Prostate gland (tissue), 2 donors: Measurements from ENCODE around the gene AKNA.

Experiments
- CTCF ChIP-seq, 4 experiments: fragments of 200-600 bp in 2 of 4; fragments of 450-650 bp in 2 of 4; sonication (generic) in 2 of 4; IDR thresholded peaks; 1 replicate in 3 of 4; 2 replicates in 1 of 4; pipeline ENCODE4 v1.5.1; 2016 to 2019; ENCODE audit warnings: antibody characterized with exemption in 4 of 4, mild to moderate bottlenecking in 2 of 4, moderate library complexity in 2 of 4
- POLR2A ChIP-seq: fragments of 450-650 bp; IDR thresholded peaks from one replicate; pipeline ENCODE4 v1.6.1; 2016; ENCODE audit warnings: antibody characterized with exemption, mild to moderate bottlenecking
- POLR2AphosphoS5 ChIP-seq: sonication (generic); formaldehyde crosslinking; IDR thresholded peaks from one replicate; pipeline ENCODE4 v1.6.1; 2017; ENCODE audit warnings: antibody characterized with exemption

- no peak for TF ChIP-seq CTCF (IDR thresholded peaks at IDR 0.05)
- no peak for TF ChIP-seq POLR2A
- no peak for TF ChIP-seq POLR2AphosphoS5
Observed at GRCh38 chr9:114416906-114417305, 29.1 kb upstream of the AKNA start.
